Peyer's patch (tissue), 4 donors: ENCODE data around the gene IGSF9B.

Source experiments
- POLR2A ChIP-seq, 2 donors: fragments of 450-650 bp; IDR thresholded peaks; one replicate each; pipeline ENCODE4 v1.5.1; 2017; ENCODE audit warnings: antibody characterized with exemption in 2 of 2, mild to moderate bottlenecking in 2 of 2, moderate library complexity in 2 of 2
- TF ChIP-seq, protein P1 (sequence below), 6 experiments: fragments of 450-650 bp in 4 of 6; fragments of 200-600 bp in 2 of 6; sonication (generic) in 1 of 6; IDR thresholded peaks; one replicate each; pipeline ENCODE4 v1.5.1; 2017 to 2019; ENCODE audit warnings: antibody characterized with exemption in 6 of 6, mild to moderate bottlenecking in 3 of 6, moderate library complexity in 1 of 6

DNA sequence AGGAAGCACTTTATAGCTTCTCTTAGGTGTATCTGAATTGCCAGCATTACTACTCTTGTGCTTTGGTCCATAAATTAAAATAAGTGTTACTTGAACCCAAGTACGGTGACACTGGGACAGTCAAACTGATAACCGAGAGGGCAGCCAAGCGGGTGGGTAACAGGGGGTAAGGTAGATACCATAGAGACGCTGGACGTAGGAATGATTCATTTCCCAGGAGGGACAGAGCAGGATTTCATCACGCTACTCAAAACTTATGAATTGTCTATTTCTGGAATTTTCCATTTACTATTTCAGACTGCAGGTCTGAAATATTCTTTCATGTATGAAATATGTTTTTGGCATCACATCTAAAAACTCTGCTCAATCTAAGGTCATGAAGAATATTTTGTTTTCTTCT lies 96.6 kb downstream of the IGSF9B start:
- TF ChIP-seq, protein P1, sequence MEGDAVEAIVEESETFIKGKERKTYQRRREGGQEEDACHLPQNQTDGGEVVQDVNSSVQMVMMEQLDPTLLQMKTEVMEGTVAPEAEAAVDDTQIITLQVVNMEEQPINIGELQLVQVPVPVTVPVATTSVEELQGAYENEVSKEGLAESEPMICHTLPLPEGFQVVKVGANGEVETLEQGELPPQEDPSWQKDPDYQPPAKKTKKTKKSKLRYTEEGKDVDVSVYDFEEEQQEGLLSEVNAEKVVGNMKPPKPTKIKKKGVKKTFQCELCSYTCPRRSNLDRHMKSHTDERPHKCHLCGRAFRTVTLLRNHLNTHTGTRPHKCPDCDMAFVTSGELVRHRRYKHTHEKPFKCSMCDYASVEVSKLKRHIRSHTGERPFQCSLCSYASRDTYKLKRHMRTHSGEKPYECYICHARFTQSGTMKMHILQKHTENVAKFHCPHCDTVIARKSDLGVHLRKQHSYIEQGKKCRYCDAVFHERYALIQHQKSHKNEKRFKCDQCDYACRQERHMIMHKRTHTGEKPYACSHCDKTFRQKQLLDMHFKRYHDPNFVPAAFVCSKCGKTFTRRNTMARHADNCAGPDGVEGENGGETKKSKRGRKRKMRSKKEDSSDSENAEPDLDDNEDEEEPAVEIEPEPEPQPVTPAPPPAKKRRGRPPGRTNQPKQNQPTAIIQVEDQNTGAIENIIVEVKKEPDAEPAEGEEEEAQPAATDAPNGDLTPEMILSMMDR (IDR thresholded peaks at IDR 0.05) = no peak
- TF ChIP-seq POLR2A (IDR thresholded peaks at IDR 0.05) = no peak
